ENCODE results near the gene USP10.

Gene USP10

DNA sequence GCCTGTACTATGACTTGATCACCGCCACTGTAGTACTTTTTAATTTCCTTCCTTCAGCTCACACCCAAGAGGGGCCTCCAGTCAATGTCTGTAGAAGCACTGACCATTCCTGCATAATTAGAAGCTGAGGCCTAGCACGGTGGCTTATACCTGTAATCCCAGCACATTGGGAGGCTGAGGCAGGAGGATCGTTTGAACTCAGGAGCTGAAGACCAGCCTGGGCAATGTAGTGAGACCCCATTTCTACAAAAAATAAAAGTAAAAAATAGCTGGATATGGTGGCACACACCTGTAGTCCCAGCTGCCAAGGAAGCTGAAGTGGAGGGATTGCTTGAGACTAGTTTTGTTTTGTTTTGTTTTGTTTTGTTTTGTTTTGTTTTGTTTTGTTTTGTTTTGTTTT, 45.6 kb upstream of the USP10 start:
- Histone ChIP-seq H3K23ac (ENCODE audit: low read length in 2 of 2) (no peak overlapping the region), H3K4ac (ENCODE audit: low read depth in 1 of 2, low read length in 2 of 2) (no peak overlapping the region), H3K9me3 (ENCODE audit: control insufficient read depth, low read length) (no peaks in the 10 kb centered on the region), H2BK5ac (ENCODE audit: low read depth, low read length, poor library complexity, severe bottlenecking) (no peak overlapping the region), H3K4me3 (ENCODE audit: insufficient read depth in 1 of 2, low read depth in 1 of 2, low read length in 2 of 2) (no peak overlapping the region), H4K91ac (ENCODE audit: low read length) (no peak overlapping the region), H3K9ac (ENCODE audit: low read length) (no peak overlapping the region), H3K27ac (ENCODE audit: low read length, poor library complexity, severe bottlenecking) (no peak overlapping the region), H2BK15ac (ENCODE audit: low read depth, poor library complexity, severe bottlenecking) (no peak overlapping the region), H3K4me1 (ENCODE audit: control insufficient read depth, insufficient read depth, low read depth, low read length) (peaks cover 11% of the 10 kb centered on the region), H2AFZ (ENCODE audit: low read depth, low read length) (no peak overlapping the region), H3K14ac (ENCODE audit: low read length in 2 of 2) (no peak overlapping the region), H3K79me1 (replicated peaks; ENCODE audit: low read length, poor library complexity, severe bottlenecking) (peaks cover 32% of the 10 kb centered on the region), H2AK5ac (ENCODE audit: low read length, severe bottlenecking) (no peak overlapping the region), H4K8ac (ENCODE audit: low read length) (no peak overlapping the region), H3K4me2 (ENCODE audit: low read length, poor library complexity, severe bottlenecking) (no peak overlapping the region), H3K27me3 (ENCODE audit: control insufficient read depth in 1 of 2, insufficient read depth in 1 of 2, low read length in 2 of 2) (no peaks in the 10 kb centered on the region), H2BK12ac (ENCODE audit: low read length in 2 of 2) (no peak overlapping the region), H3K18ac (ENCODE audit: low read depth in 1 of 2, low read length in 2 of 2) (no peak overlapping the region), H2BK120ac (ENCODE audit: low read depth, low read length) (no peak overlapping the region), H3K36me3 (ENCODE audit: control insufficient read depth in 1 of 2, insufficient read depth in 2 of 2, low read depth in 1 of 2, low read length in 2 of 2) (peaks cover 45 to 64% of the 10 kb centered on the region in 2 experiments)
- no peak for DNase-seq
- 93% methylated on average over 3 of the region's 3 CpGs for WGBS

DNA sequence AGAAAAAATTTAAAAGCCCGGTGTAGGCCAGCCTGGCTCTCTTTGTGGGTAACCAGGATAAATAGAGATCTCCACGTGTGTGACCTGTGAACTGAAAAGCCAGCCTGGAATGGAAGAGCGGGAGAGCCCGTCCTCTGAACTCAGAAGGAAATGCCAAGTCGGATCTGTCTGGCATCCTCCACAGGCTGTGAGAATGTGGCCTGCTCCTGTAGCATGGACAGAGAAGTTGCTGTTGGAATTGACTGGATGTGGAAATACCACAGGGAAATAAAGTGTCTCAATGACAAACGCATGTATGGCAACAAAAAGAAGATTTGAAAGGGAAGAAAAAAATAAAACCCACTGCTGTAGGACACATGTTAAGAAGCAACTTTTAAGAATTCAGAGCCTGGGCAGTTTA, 44.8 kb upstream of the USP10 start:
- Histone ChIP-seq H4K8ac (ENCODE audit: low read length) (no peak overlapping the region), H2BK5ac (ENCODE audit: low read depth, low read length, poor library complexity, severe bottlenecking) (no peak overlapping the region), H3K36me3 (ENCODE audit: control insufficient read depth in 1 of 2, insufficient read depth in 2 of 2, low read depth in 1 of 2, low read length in 2 of 2) (peaks cover 53 to 71% of the 10 kb centered on the region in 2 experiments), H2BK15ac (ENCODE audit: low read depth, poor library complexity, severe bottlenecking) (no peak overlapping the region), H3K79me1 (replicated peaks; ENCODE audit: low read length, poor library complexity, severe bottlenecking) (peaks cover 40% of the 10 kb centered on the region), H3K4me2 (ENCODE audit: low read length, poor library complexity, severe bottlenecking) (no peak overlapping the region), H3K4ac (ENCODE audit: low read depth in 1 of 2, low read length in 2 of 2) (no peak overlapping the region), H3K9me3 (ENCODE audit: control insufficient read depth, low read length) (no peaks in the 10 kb centered on the region), H3K4me3 (ENCODE audit: insufficient read depth in 1 of 2, low read depth in 1 of 2, low read length in 2 of 2) (no peak overlapping the region), H3K14ac (ENCODE audit: low read length in 2 of 2) (no peak overlapping the region), H2BK120ac (ENCODE audit: low read depth, low read length) (no peak overlapping the region), H4K91ac (ENCODE audit: low read length) (no peak overlapping the region), H3K27ac (ENCODE audit: low read length, poor library complexity, severe bottlenecking) (no peak overlapping the region), H3K23ac (ENCODE audit: low read length in 2 of 2) (no peak overlapping the region), H2AK5ac (ENCODE audit: low read length, severe bottlenecking) (no peak overlapping the region), H3K18ac (ENCODE audit: low read depth in 1 of 2, low read length in 2 of 2) (no peak overlapping the region), H2BK12ac (ENCODE audit: low read length in 2 of 2) (no peak overlapping the region), H2AFZ (ENCODE audit: low read depth, low read length) (no peak overlapping the region), H3K9ac (ENCODE audit: low read length) (no peak overlapping the region), H3K4me1 (ENCODE audit: control insufficient read depth, insufficient read depth, low read depth, low read length) (peaks cover 5% of the 10 kb centered on the region), H3K27me3 (ENCODE audit: control insufficient read depth in 1 of 2, insufficient read depth in 1 of 2, low read length in 2 of 2) (no peaks in the 10 kb centered on the region)
- WGBS, result 78% methylated on average over 6 of the region's 6 CpGs
- DNase-seq, result no peak

DNA sequence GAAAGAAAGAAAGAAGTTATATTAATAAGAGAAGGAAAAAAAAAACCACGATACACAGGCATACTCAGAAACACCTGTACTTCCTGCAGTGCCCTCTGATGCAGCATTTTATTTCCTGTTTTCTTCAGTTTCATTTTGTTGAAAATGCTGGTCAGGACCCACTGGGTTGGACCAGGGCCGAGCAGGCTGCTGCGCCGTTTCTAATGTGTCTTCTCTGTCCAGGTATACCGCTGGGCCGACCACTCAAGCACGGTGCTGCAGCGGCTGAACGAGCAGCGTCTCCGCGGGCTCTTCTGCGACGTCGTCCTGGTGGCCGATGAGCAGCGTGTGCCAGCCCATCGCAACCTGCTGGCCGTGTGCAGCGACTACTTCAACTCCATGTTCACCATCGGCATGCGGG, 43.2 kb upstream of the USP10 start:
- Histone ChIP-seq H3K27ac (ENCODE audit: low read length, poor library complexity, severe bottlenecking) (no peak overlapping the region), H2AK5ac (ENCODE audit: low read length, severe bottlenecking) (no peak overlapping the region), H3K14ac (ENCODE audit: low read length in 2 of 2) (no peak overlapping the region), H3K79me1 (replicated peaks; ENCODE audit: low read length, poor library complexity, severe bottlenecking) (peaks cover 45% of the 10 kb centered on the region), H3K9ac (ENCODE audit: low read length) (no peak overlapping the region), H2BK12ac (ENCODE audit: low read length in 2 of 2) (no peak overlapping the region), H2BK5ac (ENCODE audit: low read depth, low read length, poor library complexity, severe bottlenecking) (no peak overlapping the region), H2BK15ac (ENCODE audit: low read depth, poor library complexity, severe bottlenecking) (no peak overlapping the region), H3K9me3 (ENCODE audit: control insufficient read depth, low read length) (no peaks in the 10 kb centered on the region), H3K4me3 (ENCODE audit: insufficient read depth in 1 of 2, low read depth in 1 of 2, low read length in 2 of 2) (no peak overlapping the region), H3K4ac (ENCODE audit: low read depth in 1 of 2, low read length in 2 of 2) (no peak overlapping the region), H3K4me2 (ENCODE audit: low read length, poor library complexity, severe bottlenecking) (no peak overlapping the region), H3K23ac (ENCODE audit: low read length in 2 of 2) (no peak overlapping the region), H2AFZ (ENCODE audit: low read depth, low read length) (no peak overlapping the region), H4K8ac (ENCODE audit: low read length) (no peak overlapping the region), H3K18ac (ENCODE audit: low read depth in 1 of 2, low read length in 2 of 2) (no peak overlapping the region), H2BK120ac (ENCODE audit: low read depth, low read length) (no peak overlapping the region), H3K4me1 (ENCODE audit: control insufficient read depth, insufficient read depth, low read depth, low read length) (peaks cover 2% of the 10 kb centered on the region), H3K36me3 (ENCODE audit: control insufficient read depth in 1 of 2, insufficient read depth in 2 of 2, low read depth in 1 of 2, low read length in 2 of 2) (peaks cover 69 to 79% of the 10 kb centered on the region in 2 experiments), H4K91ac (ENCODE audit: low read length) (peak overlapping the region; percentile 27), H3K27me3 (ENCODE audit: control insufficient read depth in 1 of 2, insufficient read depth in 1 of 2, low read length in 2 of 2) (no peaks in the 10 kb centered on the region)
- 97% methylated on average over 21 of the region's 22 CpGs for WGBS
- no peak for DNase-seq

DNA sequence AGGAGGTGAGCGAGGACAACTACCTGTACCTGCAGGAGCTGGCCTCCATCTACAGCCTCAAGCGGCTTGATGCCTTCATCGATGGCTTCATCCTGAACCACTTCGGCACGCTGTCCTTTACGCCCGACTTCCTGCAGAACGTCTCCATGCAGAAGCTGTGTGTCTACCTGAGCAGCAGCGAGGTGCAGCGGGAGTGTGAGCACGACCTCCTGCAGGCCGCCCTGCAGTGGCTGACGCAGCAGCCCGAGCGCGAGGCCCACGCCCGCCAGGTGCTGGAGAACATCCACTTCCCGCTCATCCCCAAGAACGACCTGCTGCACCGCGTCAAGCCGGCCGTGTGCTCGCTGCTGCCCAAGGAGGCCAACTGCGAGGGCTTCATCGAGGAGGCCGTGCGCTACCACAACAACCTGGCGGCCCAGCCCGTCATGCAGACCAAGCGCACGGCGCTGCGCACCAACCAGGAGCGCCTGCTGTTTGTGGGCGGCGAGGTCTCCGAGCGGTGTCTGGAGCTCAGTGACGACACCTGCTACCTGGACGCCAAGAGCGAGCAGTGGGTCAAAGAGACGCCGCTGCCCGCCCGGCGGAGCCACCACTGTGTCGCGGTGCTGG, 42.5 kb upstream of the USP10 start:
- H3K36me3 ChIP-seq (ENCODE audit: control insufficient read depth in 1 of 2, insufficient read depth in 2 of 2, low read depth in 1 of 2, low read length in 2 of 2), result peaks cover 75 to 80% of the 10 kb centered on the region in 2 experiments
- H3K79me1 ChIP-seq (replicated peaks; ENCODE audit: low read length, poor library complexity, severe bottlenecking), result peaks cover 49% of the 10 kb centered on the region
- H2BK15ac ChIP-seq (ENCODE audit: low read depth, poor library complexity, severe bottlenecking), result no peak overlapping the region
- no peaks in the 10 kb centered on the region for H3K9me3 ChIP-seq (ENCODE audit: control insufficient read depth, low read length)
- no peak overlapping the region for H3K14ac ChIP-seq (ENCODE audit: low read length in 2 of 2)
- H3K4me2 ChIP-seq (ENCODE audit: low read length, poor library complexity, severe bottlenecking), result no peak overlapping the region
- no peak overlapping the region for H4K91ac ChIP-seq (ENCODE audit: low read length)
- H3K23ac ChIP-seq (ENCODE audit: low read length in 2 of 2), result no peak overlapping the region
- H2BK12ac ChIP-seq (ENCODE audit: low read length in 2 of 2), result no peak overlapping the region
- H3K9ac ChIP-seq (ENCODE audit: low read length), result no peak overlapping the region
- H2BK120ac ChIP-seq (ENCODE audit: low read depth, low read length), result no peak overlapping the region
- no peak overlapping the region for H2BK5ac ChIP-seq (ENCODE audit: low read depth, low read length, poor library complexity, severe bottlenecking)
- H4K8ac ChIP-seq (ENCODE audit: low read length), result no peak overlapping the region
- no peak overlapping the region for H3K18ac ChIP-seq (ENCODE audit: low read depth in 1 of 2, low read length in 2 of 2)
- H3K4me3 ChIP-seq (ENCODE audit: insufficient read depth in 1 of 2, low read depth in 1 of 2, low read length in 2 of 2), result no peak overlapping the region
- H3K4ac ChIP-seq (ENCODE audit: low read depth in 1 of 2, low read length in 2 of 2), result no peak overlapping the region
- H3K4me1 ChIP-seq (ENCODE audit: control insufficient read depth, insufficient read depth, low read depth, low read length), result peaks cover 8% of the 10 kb centered on the region
- H3K27me3 ChIP-seq (ENCODE audit: control insufficient read depth in 1 of 2, insufficient read depth in 1 of 2, low read length in 2 of 2), result no peaks in the 10 kb centered on the region
- no peak overlapping the region for H3K27ac ChIP-seq (ENCODE audit: low read length, poor library complexity, severe bottlenecking)
- no peak for DNase-seq
- WGBS, result 98% methylated on average over 50 of the region's 50 CpGs
- H2AK5ac ChIP-seq (ENCODE audit: low read length, severe bottlenecking), result no peak overlapping the region
- no peak overlapping the region for H2AFZ ChIP-seq (ENCODE audit: low read depth, low read length)

Data from mesenchymal stem cell (in vitro differentiated cells and primary cell).